ENCODE data around the gene RAB27A. TPM values are rescaled to one million over a fixed set of nuclear protein-coding genes. Genes with fewer than 3 reads are reported as not detected.

RAB27A gene
- total RNA-seq, 1 experiment from 2014 or later: 4.7 TPM

GRCh38 chr15:55246567-55246966 lies 43.0 kb downstream of the RAB27A start (continued):
- TF ChIP-seq ZNF425 (CRISPR knock-in tag; conservative IDR thresholded peaks at IDR 0.05) (no peak), SMAD4 (CRISPR knock-in tag; IDR thresholded peaks at IDR 0.05) (no peak), CBFB (CRISPR knock-in tag; IDR thresholded peaks at IDR 0.05; ENCODE audit: low read depth) (no peak)
- TF ChIP-seq, protein P1, sequence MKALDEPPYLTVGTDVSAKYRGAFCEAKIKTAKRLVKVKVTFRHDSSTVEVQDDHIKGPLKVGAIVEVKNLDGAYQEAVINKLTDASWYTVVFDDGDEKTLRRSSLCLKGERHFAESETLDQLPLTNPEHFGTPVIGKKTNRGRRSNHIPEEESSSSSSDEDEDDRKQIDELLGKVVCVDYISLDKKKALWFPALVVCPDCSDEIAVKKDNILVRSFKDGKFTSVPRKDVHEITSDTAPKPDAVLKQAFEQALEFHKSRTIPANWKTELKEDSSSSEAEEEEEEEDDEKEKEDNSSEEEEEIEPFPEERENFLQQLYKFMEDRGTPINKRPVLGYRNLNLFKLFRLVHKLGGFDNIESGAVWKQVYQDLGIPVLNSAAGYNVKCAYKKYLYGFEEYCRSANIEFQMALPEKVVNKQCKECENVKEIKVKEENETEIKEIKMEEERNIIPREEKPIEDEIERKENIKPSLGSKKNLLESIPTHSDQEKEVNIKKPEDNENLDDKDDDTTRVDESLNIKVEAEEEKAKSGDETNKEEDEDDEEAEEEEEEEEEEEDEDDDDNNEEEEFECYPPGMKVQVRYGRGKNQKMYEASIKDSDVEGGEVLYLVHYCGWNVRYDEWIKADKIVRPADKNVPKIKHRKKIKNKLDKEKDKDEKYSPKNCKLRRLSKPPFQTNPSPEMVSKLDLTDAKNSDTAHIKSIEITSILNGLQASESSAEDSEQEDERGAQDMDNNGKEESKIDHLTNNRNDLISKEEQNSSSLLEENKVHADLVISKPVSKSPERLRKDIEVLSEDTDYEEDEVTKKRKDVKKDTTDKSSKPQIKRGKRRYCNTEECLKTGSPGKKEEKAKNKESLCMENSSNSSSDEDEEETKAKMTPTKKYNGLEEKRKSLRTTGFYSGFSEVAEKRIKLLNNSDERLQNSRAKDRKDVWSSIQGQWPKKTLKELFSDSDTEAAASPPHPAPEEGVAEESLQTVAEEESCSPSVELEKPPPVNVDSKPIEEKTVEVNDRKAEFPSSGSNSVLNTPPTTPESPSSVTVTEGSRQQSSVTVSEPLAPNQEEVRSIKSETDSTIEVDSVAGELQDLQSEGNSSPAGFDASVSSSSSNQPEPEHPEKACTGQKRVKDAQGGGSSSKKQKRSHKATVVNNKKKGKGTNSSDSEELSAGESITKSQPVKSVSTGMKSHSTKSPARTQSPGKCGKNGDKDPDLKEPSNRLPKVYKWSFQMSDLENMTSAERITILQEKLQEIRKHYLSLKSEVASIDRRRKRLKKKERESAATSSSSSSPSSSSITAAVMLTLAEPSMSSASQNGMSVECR (CRISPR knock-in tag; IDR thresholded peaks at IDR 0.05; ENCODE audit: borderline replicate concordance): no peak

DNA sequence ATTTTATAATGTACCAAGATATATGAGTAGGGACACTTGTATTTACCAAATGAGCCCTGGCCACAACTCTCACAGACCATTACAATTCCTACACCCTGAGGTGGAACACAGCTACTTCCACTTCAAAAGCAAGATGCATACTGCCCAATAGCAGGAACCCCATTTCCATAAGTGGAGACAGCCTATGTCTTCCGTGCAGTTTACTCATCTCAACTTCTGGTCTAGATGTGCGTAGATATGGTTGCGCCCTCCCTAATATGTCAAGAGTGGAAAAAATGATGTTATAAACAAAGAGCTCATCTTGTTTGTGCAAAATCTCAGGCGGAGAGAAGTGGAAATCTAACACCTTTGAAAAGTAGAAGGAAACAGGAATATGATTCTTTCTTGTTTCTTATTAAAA lies 44.6 kb downstream of the RAB27A start:
- DNase-seq (ENCODE audit: low spot score) (no peak), ATAC-seq (no peak)
- Mint-ChIP-seq H3K27me3 (ENCODE audit: low read depth) (no peaks in the 10 kb centered on the region), H3K4me1 (peaks cover 14% of the 10 kb centered on the region), H3K36me3 (no peaks in the 10 kb centered on the region), H3K9me3 (no peaks in the 10 kb centered on the region), H3K4me3 (no peak overlapping the region), H3K27ac (no peak overlapping the region)
- POLR2A ChIA-PET: no interaction called here
- CTCF ChIA-PET: interaction anchor here (1.8 kb wide), 1 partner anchor 163 kb away, joined by 3 read pairs; the partner anchor contains the start of gene PIERCE2
- TF ChIP-seq ETV6 (CRISPR knock-in tag; IDR thresholded peaks at IDR 0.05) (no peak), TP53 (CRISPR knock-in tag; IDR thresholded peaks at IDR 0.05) (no peak), ERG (CRISPR knock-in tag; IDR thresholded peaks at IDR 0.05) (no peak)

- Mint-ChIP-seq H3K4me3 (no peak overlapping the region), H3K27ac (no peak overlapping the region), H3K4me1 (peaks cover 4% of the 10 kb centered on the region; the same call in 1 of the 2 replicates), H3K9me3 (no peaks in the 10 kb centered on the region), H3K36me3 (no peaks in the 10 kb centered on the region), H3K27me3 (ENCODE audit: low read depth) (no peaks in the 10 kb centered on the region)
- TF ChIP-seq JAZF1 (CRISPR knock-in tag; IDR thresholded peaks at IDR 0.05) (no peak), ZMAT4 (CRISPR knock-in tag; IDR thresholded peaks at IDR 0.05) (no peak), CREM (CRISPR knock-in tag; IDR thresholded peaks at IDR 0.05) (no peak), ZNF396 (CRISPR knock-in tag; IDR thresholded peaks at IDR 0.05; ENCODE audit: borderline replicate concordance) (no peak), SOX15 (CRISPR knock-in tag; IDR thresholded peaks at IDR 0.05) (no peak), FOXP1 (CRISPR knock-in tag; IDR thresholded peaks at IDR 0.05; ENCODE audit: borderline replicate concordance) (no peak)
- POLR2A ChIA-PET: no interaction called here
- CTCF ChIA-PET: no interaction called here
- no peak for DNase-seq (ENCODE audit: low spot score)
- no peak for ATAC-seq
Measured at GRCh38 chr15:55241891-55242290, 47.7 kb downstream of the RAB27A start.

- Mint-ChIP-seq H3K9me3 (no peaks in the 10 kb centered on the region), H3K4me3 (no peak overlapping the region), H3K4me1 (peaks cover 4% of the 10 kb centered on the region; the same call in 1 of the 2 replicates), H3K27me3 (ENCODE audit: low read depth) (no peaks in the 10 kb centered on the region), H3K27ac (no peak overlapping the region), H3K36me3 (no peaks in the 10 kb centered on the region)
- TF ChIP-seq ZNF425 (CRISPR knock-in tag; conservative IDR thresholded peaks at IDR 0.05) (no peak), STAT6 (CRISPR knock-in tag; conservative IDR thresholded peaks at IDR 0.05; ENCODE audit: low read depth) (no peak)
- no peak for ATAC-seq
- DNase-seq (ENCODE audit: low spot score): no peak
- ChIA-PET CTCF (no interaction called here), POLR2A (no interaction called here)
Measured at GRCh38 chr15:55241186-55241585, 48.4 kb downstream of the RAB27A start.
